ENCODE data around the gene SMAGP. TPM values are rescaled to one million over a fixed set of nuclear protein-coding genes. Genes with fewer than 3 reads are reported as not detected.
"Not testable (repeated sequence)": the region's sequence is repeated elsewhere in the genome, so short reads cannot be mapped to it uniquely, and the experiment has no call there.

SMAGP gene
- total RNA-seq, 1 donor from 2014 or later = 96.2 TPM

GRCh38 chr12:51264297-51264696 is 5.9 kb downstream of the SMAGP start:
- ATAC-seq = no peak

- ATAC-seq = no peak
These were observed 6.9 kb downstream of the SMAGP start for GRCh38 chr12:51263341-51263740.

GRCh38 chr12:51262758-51263177 is 7.4 kb downstream of the SMAGP start:
- peak; percentile 72 for ATAC-seq

GRCh38 chr12:51259600-51259999 is 10.6 kb downstream of the SMAGP start:
- not testable (repeated sequence) for ATAC-seq

- ATAC-seq = peak; percentile 19
These were observed 15.7 kb downstream of the SMAGP start for GRCh38 chr12:51254536-51254935.

GRCh38 chr12:51253276-51253675 is 16.9 kb downstream of the SMAGP start:
- ATAC-seq = no peak

- ATAC-seq = peak; percentile 12
These were observed 22.6 kb downstream of the SMAGP start for GRCh38 chr12:51247523-51248206.

GRCh38 chr12:51246254-51246853 is 23.9 kb downstream of the SMAGP start:
- peak; percentile 17 for ATAC-seq

GRCh38 chr12:51245476-51246253 is 24.6 kb downstream of the SMAGP start:
- no peak for ATAC-seq

GRCh38 chr12:51244269-51244668 is 25.9 kb downstream of the SMAGP start:
- ATAC-seq = no peak

- ATAC-seq = no peak
These were observed 27.3 kb downstream of the SMAGP start for GRCh38 chr12:51242876-51243275.

GRCh38 chr12:51242120-51242519 is 28.1 kb downstream of the SMAGP start:
- ATAC-seq = no peak

- no peak for ATAC-seq
These were observed 29.2 kb downstream of the SMAGP start for GRCh38 chr12:51240971-51241370.

GRCh38 chr12:51238510-51239334 is 31.5 kb downstream of the SMAGP start, which contains the start of gene DAZAP2:
Gene DAZAP2, plus strand, starts transcription at chr12:51238826. Its CDS starts 82 bp downstream, at chr12:51238908.
- ATAC-seq = peak; percentile 96

GRCh38 chr12:51238037-51238509 is 32.1 kb downstream of the SMAGP start:
- peak; percentile 17 for ATAC-seq

- no peak for ATAC-seq
These were observed 35.7 kb downstream of the SMAGP start for GRCh38 chr12:51234530-51234929.

GRCh38 chr12:51232642-51233041 is 37.6 kb downstream of the SMAGP start:
- ATAC-seq = no peak

GRCh38 chr12:51229116-51229809 is 41.0 kb downstream of the SMAGP start:
- ATAC-seq = no peak

GRCh38 chr12:51227962-51228361 is 42.3 kb downstream of the SMAGP start:
- ATAC-seq = no peak

- not testable (repeated sequence) for ATAC-seq
These were observed 43.1 kb downstream of the SMAGP start for GRCh38 chr12:51227112-51227511.

GRCh38 chr12:51225771-51226170 is 44.4 kb downstream of the SMAGP start:
- no peak for ATAC-seq

- no peak for ATAC-seq
These were observed 45.0 kb downstream of the SMAGP start for GRCh38 chr12:51225234-51225633.

All from esophagus mucosa (tissue), 1 donor.